IMR-90 (cell line): Measurements from ENCODE around the gene MANSC1. TPM values are rescaled to one million over a fixed set of nuclear protein-coding genes. Genes with fewer than 3 reads are reported as not detected.
A peak's percentile ranks its signal among the peaks of the same experiment; 100 is the strongest.

ENCODE experiments used
- ATAC-seq: fragments of 200-7000 bp; cut with Tn5 transposase; 2 replicates; pipeline ENCODE4 v1.9.1; 2020; ENCODE audit warnings: low read depth, mild to moderate bottlenecking, moderate library complexity
- BruUV-seq: library from RNA; stranded (reverse); fragments of 400-500 nt; replicated peaks from 2 replicates; lab custom pipeline; 2021; lab: Mats Ljungman, UMichigan
- CTCF ChIA-PET: fragments of 300-600 bp; formaldehyde crosslinking; extraction: SDS; loops from one replicate; lab custom pipeline; 2021; ENCODE audit warnings: antibody characterized with exemption; lab: Yijun Ruan, JAX
- POLR2A ChIA-PET: fragments of 300-600 bp; sonication (Branson Sonifier 250); formaldehyde crosslinking; loops from one replicate; lab custom pipeline; 2022; ENCODE audit warnings: antibody characterized with exemption; ENCODE audit not compliant: unreplicated experiment; lab: Charles Lee
- DNase-seq: peaks from one replicate; pipeline ENCODE4 v3.0.0; 2013
- H2AFZ ChIP-seq: replicated peaks from 2 replicates; pipeline ENCODE3; 2013; ENCODE audit warnings: low read length, mild to moderate bottlenecking; ENCODE audit not compliant: poor library complexity
- H2AK5ac ChIP-seq: 2 replicates; pipeline ENCODE4 v1.6.1; 2013; ENCODE audit warnings: low read depth, low read length, inconsistent platforms
- H2AK9ac ChIP-seq: replicated peaks from 2 replicates; pipeline ENCODE3; 2013; ENCODE audit warnings: mild to moderate bottlenecking, low read depth, low read length, moderate library complexity; ENCODE audit not compliant: poor library complexity
- H2BK120ac ChIP-seq: 2 replicates; pipeline ENCODE4 v1.6.1; 2013; ENCODE audit warnings: low read depth, low read length, inconsistent platforms
- H2BK15ac ChIP-seq: 3 replicates; pipeline ENCODE4 v1.6.1; 2013; ENCODE audit warnings: low read depth, low read length, inconsistent platforms
- H2BK20ac ChIP-seq: 2 replicates; pipeline ENCODE4 v1.6.1; 2013; ENCODE audit warnings: low read depth, mild to moderate bottlenecking, inconsistent platforms, low read length, moderate library complexity
- H2BK5ac ChIP-seq: 2 replicates; pipeline ENCODE4 v1.6.1; 2013; ENCODE audit warnings: mild to moderate bottlenecking, low read depth, low read length, inconsistent platforms; ENCODE audit not compliant: poor library complexity, severe bottlenecking
- H3K14ac ChIP-seq: replicated peaks from 2 replicates; pipeline ENCODE4 v1.6.1; 2013; ENCODE audit warnings: low read depth, low read length, inconsistent platforms
- H3K18ac ChIP-seq: 2 replicates; pipeline ENCODE4 v1.6.1; 2013; ENCODE audit warnings: low read depth, low read length, control low read depth
- H3K23ac ChIP-seq: 2 replicates; pipeline ENCODE4 v1.6.1; 2013; ENCODE audit warnings: low read depth, low read length, inconsistent platforms
- H3K27ac ChIP-seq: 2 replicates; pipeline ENCODE4 v1.5.1; 2013; ENCODE audit warnings: mild to moderate bottlenecking, control low read depth, low read length; ENCODE audit not compliant: insufficient read depth
- H3K27me3 ChIP-seq: 2 replicates; pipeline ENCODE4 v1.6.1; 2013; ENCODE audit warnings: low read length; ENCODE audit not compliant: control insufficient read depth, insufficient read depth
- H3K36me3 ChIP-seq: 2 replicates; pipeline ENCODE4 v1.6.1; 2013; ENCODE audit warnings: low read length, mixed read lengths; ENCODE audit not compliant: control insufficient read depth, insufficient read depth
- H3K4ac ChIP-seq: 2 replicates; pipeline ENCODE4 v1.6.1; 2013; ENCODE audit warnings: low read depth, low read length, inconsistent platforms
- H3K4me1 ChIP-seq: 2 replicates; pipeline ENCODE4 v1.6.1; 2013; ENCODE audit warnings: low read length, mixed read lengths; ENCODE audit not compliant: control insufficient read depth, insufficient read depth
- H3K4me2 ChIP-seq: 2 replicates; pipeline ENCODE4 v1.6.1; 2013; ENCODE audit warnings: low read depth, mild to moderate bottlenecking, control low read depth, low read length, moderate library complexity
- H3K4me3 ChIP-seq: 2 replicates; pipeline ENCODE4 v1.5.1; 2013; ENCODE audit warnings: low read depth, mild to moderate bottlenecking, control low read depth, low read length, moderate library complexity; ENCODE audit not compliant: insufficient read depth
- H3K56ac ChIP-seq: 2 replicates; pipeline ENCODE4 v1.6.1; 2013; ENCODE audit warnings: low read length, inconsistent platforms; ENCODE audit not compliant: insufficient read depth; ENCODE audit errors: extremely low read depth
- H3K79me1 ChIP-seq, 2 experiments: 2 replicates each; pipeline ENCODE4 v1.6.1; 2013; ENCODE audit warnings: low read length in 2 of 2, inconsistent platforms in 1 of 2, low read depth in 1 of 2
- H3K9ac ChIP-seq: 2 replicates; pipeline ENCODE4 v1.6.1; 2013; ENCODE audit warnings: low read depth, low read length, control low read depth
- H3K9me1 ChIP-seq: 2 replicates; pipeline ENCODE4 v1.6.1; 2013; ENCODE audit warnings: low read length, inconsistent platforms; ENCODE audit not compliant: insufficient read depth
- H3K9me3 ChIP-seq: 2 replicates; pipeline ENCODE4 v1.6.1; 2013; ENCODE audit warnings: low read length; ENCODE audit not compliant: control insufficient read depth, insufficient read depth
- H4K20me1 ChIP-seq: 2 replicates; pipeline ENCODE4 v1.6.1; 2013; ENCODE audit warnings: low read length, inconsistent platforms; ENCODE audit not compliant: insufficient read depth
- H4K5ac ChIP-seq: 2 replicates; pipeline ENCODE4 v1.6.1; 2013; ENCODE audit warnings: mild to moderate bottlenecking, low read depth, low read length, control low read depth
- H4K8ac ChIP-seq, 2 experiments: 2 replicates each; pipeline ENCODE4 v1.6.1; 2013; ENCODE audit warnings: low read depth in 2 of 2, low read length in 2 of 2, control low read depth in 1 of 2, inconsistent platforms in 1 of 2
- H4K91ac ChIP-seq: 2 replicates; pipeline ENCODE4 v1.6.1; 2013; ENCODE audit warnings: low read depth, low read length, inconsistent platforms; ENCODE audit not compliant: insufficient read depth
- CEBPB ChIP-seq: IDR thresholded peaks from 2 replicates; pipeline ENCODE4 v1.6.1; 2012; ENCODE audit warnings: low read depth, low read length, improper control_type of control experiment
- CHD1 ChIP-seq: IDR thresholded peaks from 2 replicates; pipeline ENCODE4 v1.6.1; 2012; ENCODE audit warnings: low read depth, low read length, improper control_type of control experiment
- MAFK ChIP-seq: IDR thresholded peaks from 2 replicates; pipeline ENCODE4 v1.6.1; 2012; ENCODE audit warnings: low read depth, low read length, improper control_type of control experiment
- POLR2A ChIP-seq: IDR thresholded peaks from 2 replicates; pipeline ENCODE4 v1.6.1; 2012; ENCODE audit warnings: mild to moderate bottlenecking, low read depth, low read length
- RCOR1 ChIP-seq: IDR thresholded peaks from 2 replicates; pipeline ENCODE4 v1.6.1; 2012; ENCODE audit warnings: mild to moderate bottlenecking, low read length, improper control_type of control experiment; ENCODE audit not compliant: insufficient replicate concordance
- RFX5 ChIP-seq: IDR thresholded peaks from 2 replicates; pipeline ENCODE4 v1.8.0; 2012; ENCODE audit warnings: low read depth, mild to moderate bottlenecking, low read length, moderate library complexity
- WGBS, 2 experiments: methylation state at CpG; one replicate each; pipeline versions ENCODE4 v1.1.5 to v1.1.7; 2013; ENCODE audit warnings: missing lambda C conversion rate in 2 of 2; ENCODE audit not compliant: insufficient read length in 1 of 2; ENCODE audit errors: extremely low coverage in 2 of 2; 5-methylcytosine and 5-hydroxymethylcytosine counted together
- dilution Hi-C: fragments of 300-500 bp; cut with HindIII; formaldehyde crosslinking; loops from one replicate; pipeline ENCODE4 v1.14.3; 2018; ENCODE audit warnings: low sequenced_read_pairs; ENCODE audit not compliant: unreplicated experiment
- in situ Hi-C: fragments of 300-500 bp; cut with MboI; formaldehyde crosslinking; loops from 3 replicates; pipeline ENCODE4 v1.14.3; 2019; ENCODE audit warnings: low sequenced_read_pairs, inconsistent platforms, mixed read lengths
- intact Hi-C: fragments of 100-400 bp; cut with micrococcal nuclease; formaldehyde crosslinking; loops from 2 replicates; pipeline ENCODE4 v1.10.0; 2022
- polyA plus RNA-seq, 3 experiments: library from polyadenylated mRNA; depleted of rRNA; stranded (reverse); fragments of >200 nt; gene quantifications; 2 replicates each; pipeline ENCODE4 v1.2.3, GENCODE V29; 2012; ENCODE audit warnings: low replicate concordance in 1 of 3
- total RNA-seq: library from RNA; depleted of rRNA; stranded (reverse); fragments of >200 nt; gene quantifications from 2 replicates; pipeline ENCODE4 v1.2.3, GENCODE V29; 2012
- TF ChIP-seq, protein P1 (sequence below): fragments of 150-350 bp; IDR thresholded peaks from 2 replicates; pipeline ENCODE4 v1.6.1; 2017; ENCODE audit warnings: mild to moderate bottlenecking, antibody characterized with exemption, low read length, low read depth
- TF ChIP-seq, protein P2 (sequence below): fragments of 150-350 bp; IDR thresholded peaks from 2 replicates; pipeline ENCODE4 v1.6.1; 2016; ENCODE audit warnings: low read depth, mild to moderate bottlenecking, low read length, moderate library complexity, borderline replicate concordance

The MANSC1 gene
- total and polyA plus RNA-seq, 2 of the 4 experiments (the other 2 are of a cell fraction) = 1.1 to 2.2 TPM

DNA sequence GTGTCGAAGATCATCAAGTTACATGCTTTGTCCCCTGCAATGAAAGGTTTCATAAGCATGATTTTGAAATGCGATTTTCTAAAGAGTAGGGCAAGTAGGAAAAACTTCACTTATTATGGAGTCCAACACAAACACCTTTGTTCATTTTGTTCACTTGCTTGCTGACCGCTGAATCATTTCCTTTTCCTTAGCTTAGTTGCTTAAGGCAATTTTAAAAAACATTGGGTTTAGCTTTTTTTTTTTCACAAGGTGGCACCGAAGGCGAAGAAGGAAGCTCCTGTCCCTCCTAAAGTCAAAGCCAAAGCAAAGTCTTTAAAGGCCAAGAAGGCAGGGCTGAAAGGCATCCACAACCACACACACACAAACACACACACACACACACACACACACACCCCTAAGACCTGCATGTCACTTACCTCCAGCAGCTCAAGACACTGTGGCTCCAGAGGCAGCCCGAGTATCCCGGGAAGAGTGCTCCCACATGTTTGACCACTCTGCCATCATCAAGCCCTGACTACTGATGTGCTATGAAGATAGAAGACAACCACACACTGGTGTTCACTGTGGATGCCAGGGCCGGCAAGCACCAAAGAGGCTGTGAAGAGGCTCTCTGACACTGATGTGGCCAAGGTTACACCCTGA lies 11.4 kb downstream of the MANSC1 start:
- no peak overlapping the region for H2AK5ac ChIP-seq
- intact Hi-C loops (loop anchor here (10.0 kb wide), 1 partner anchor 684 kb away; no protein-coding TSS in a partner anchor), dilution Hi-C loops (no loop called here), in situ Hi-C loops (loop anchor here (10.0 kb wide), 1 partner anchor 254 kb away; no protein-coding TSS in a partner anchor)
- ATAC-seq (no peak), DNase-seq (peak; percentile 35)
- TF ChIP-seq POLR2A (no peak), RCOR1 (no peak), MAFK (no peak), RFX5 (no peak), CEBPB (no peak), CHD1 (no peak)
- TF ChIP-seq, protein P1, sequence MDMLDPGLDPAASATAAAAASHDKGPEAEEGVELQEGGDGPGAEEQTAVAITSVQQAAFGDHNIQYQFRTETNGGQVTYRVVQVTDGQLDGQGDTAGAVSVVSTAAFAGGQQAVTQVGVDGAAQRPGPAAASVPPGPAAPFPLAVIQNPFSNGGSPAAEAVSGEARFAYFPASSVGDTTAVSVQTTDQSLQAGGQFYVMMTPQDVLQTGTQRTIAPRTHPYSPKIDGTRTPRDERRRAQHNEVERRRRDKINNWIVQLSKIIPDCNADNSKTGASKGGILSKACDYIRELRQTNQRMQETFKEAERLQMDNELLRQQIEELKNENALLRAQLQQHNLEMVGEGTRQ = no peak
- TF ChIP-seq, protein P2, sequence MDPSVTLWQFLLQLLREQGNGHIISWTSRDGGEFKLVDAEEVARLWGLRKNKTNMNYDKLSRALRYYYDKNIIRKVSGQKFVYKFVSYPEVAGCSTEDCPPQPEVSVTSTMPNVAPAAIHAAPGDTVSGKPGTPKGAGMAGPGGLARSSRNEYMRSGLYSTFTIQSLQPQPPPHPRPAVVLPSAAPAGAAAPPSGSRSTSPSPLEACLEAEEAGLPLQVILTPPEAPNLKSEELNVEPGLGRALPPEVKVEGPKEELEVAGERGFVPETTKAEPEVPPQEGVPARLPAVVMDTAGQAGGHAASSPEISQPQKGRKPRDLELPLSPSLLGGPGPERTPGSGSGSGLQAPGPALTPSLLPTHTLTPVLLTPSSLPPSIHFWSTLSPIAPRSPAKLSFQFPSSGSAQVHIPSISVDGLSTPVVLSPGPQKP = no peak
- no peak overlapping the region for H2BK15ac ChIP-seq
- no peaks in the 10 kb centered on the region for H3K27me3 ChIP-seq
- H2AFZ ChIP-seq = no peak overlapping the region
- ChIA-PET CTCF (no interaction called here), POLR2A (no interaction called here)
- no peak overlapping the region for H4K91ac ChIP-seq
- H3K18ac ChIP-seq = no peak overlapping the region
- H4K20me1 ChIP-seq = peaks cover 4% of the 10 kb centered on the region; the same call in 1 of the 2 replicates
- H2BK20ac ChIP-seq = no peak overlapping the region
- H3K9ac ChIP-seq = no peak overlapping the region
- no peak overlapping the region for H2AK9ac ChIP-seq
- no peaks in the 10 kb centered on the region for H3K9me3 ChIP-seq
- no peak overlapping the region for H3K14ac ChIP-seq
- H3K79me1 ChIP-seq = no peaks in the 10 kb centered on the region
- H3K27ac ChIP-seq = no peak overlapping the region
- 100% methylated on average over 1 of the region's 8 CpGs; no CpG with 5 or more reads in 1 of the 2 experiments for WGBS, 2 experiments
- no peak overlapping the region for H3K56ac ChIP-seq
- no peak overlapping the region for H3K4me2 ChIP-seq
- 0 out of 2 replicates have a peak, but pooled peaks cover 5% of the 10 kb centered on the region for H3K9me1 ChIP-seq
- H3K36me3 ChIP-seq = no peaks in the 10 kb centered on the region
- no peak overlapping the region; the same call in 1 of the 2 replicates for H2BK120ac ChIP-seq
- H3K4me3 ChIP-seq = no peak overlapping the region
- peaks cover 2% of the 10 kb centered on the region; the same call in 1 of the 2 replicates for H3K4me1 ChIP-seq
- no TSS peak for BruUV-seq
- H3K23ac ChIP-seq = no peak overlapping the region
- H3K4ac ChIP-seq = no peak overlapping the region
- H4K5ac ChIP-seq = no peak overlapping the region
- no peak overlapping the region for H2BK5ac ChIP-seq
- no peak overlapping the region for H4K8ac ChIP-seq
